HCT116 (cell line): ENCODE measurements around the gene CDC42EP3.

Experiments used
- CBX3 ChIP-seq: IDR thresholded peaks from 2 replicates; pipeline ENCODE4 v1.6.1; 2012; ENCODE audit warnings: low read depth
- EZH2 ChIP-seq: fragments of 200-600 bp; sonication (generic); IDR thresholded peaks from 2 replicates; pipeline ENCODE4 v1.6.1; 2017; ENCODE audit warnings: antibody characterized with exemption, mixed run types
- EZH2phosphoT487 ChIP-seq: fragments of 200-600 bp; IDR thresholded peaks from 2 replicates; pipeline ENCODE4 v1.6.1; 2018; ENCODE audit warnings: antibody characterized with exemption, borderline replicate concordance
- FOSL1 ChIP-seq: IDR thresholded peaks from 2 replicates; pipeline ENCODE4 v1.6.1; 2012; ENCODE audit warnings: low read depth
- POLR2A ChIP-seq: IDR thresholded peaks from 2 replicates; pipeline ENCODE4 v1.7.0; 2011; ENCODE audit warnings: borderline replicate concordance; ENCODE audit not compliant: insufficient read depth, insufficient read length; ENCODE audit errors: extremely low read depth
- POLR2AphosphoS5 ChIP-seq: IDR thresholded peaks from 2 replicates; pipeline ENCODE4 v1.6.1; 2011; ENCODE audit warnings: mild to moderate bottlenecking, low read depth, low read length, moderate library complexity
- RAD21 ChIP-seq: IDR thresholded peaks from 2 replicates; pipeline ENCODE4 v1.6.1; 2012; ENCODE audit warnings: low read depth, mild to moderate bottlenecking
- REST ChIP-seq: IDR thresholded peaks from 2 replicates; pipeline ENCODE4 v1.6.1; 2012; ENCODE audit warnings: low read depth
- SIN3A ChIP-seq: IDR thresholded peaks from 2 replicates; pipeline ENCODE4 v1.6.1; 2012; ENCODE audit warnings: low read depth
- TCF7L2 ChIP-seq: IDR thresholded peaks from 2 replicates; pipeline ENCODE4 v1.7.0; 2011; ENCODE audit warnings: borderline replicate concordance, inconsistent platforms; ENCODE audit not compliant: insufficient read depth, insufficient read length; ENCODE audit errors: extremely low read depth
- TF ChIP-seq, protein P1 (sequence below), 3 experiments: fragments of 200-600 bp in 1 of 3; sonication (generic) in 1 of 3; IDR thresholded peaks in 2 of 3; conservative IDR thresholded peaks in 1 of 3; 2 replicates each; pipeline ENCODE4 v1.5.1; 2012 to 2017; ENCODE audit warnings: low read depth in 2 of 3, low read length in 2 of 3, antibody characterized with exemption in 1 of 3, borderline replicate concordance in 1 of 3, control low read depth in 1 of 3, mild to moderate bottlenecking in 1 of 3, mixed read lengths in 1 of 3, mixed run types in 1 of 3, moderate library complexity in 1 of 3; ENCODE audit not compliant: insufficient read depth in 1 of 3

DNA sequence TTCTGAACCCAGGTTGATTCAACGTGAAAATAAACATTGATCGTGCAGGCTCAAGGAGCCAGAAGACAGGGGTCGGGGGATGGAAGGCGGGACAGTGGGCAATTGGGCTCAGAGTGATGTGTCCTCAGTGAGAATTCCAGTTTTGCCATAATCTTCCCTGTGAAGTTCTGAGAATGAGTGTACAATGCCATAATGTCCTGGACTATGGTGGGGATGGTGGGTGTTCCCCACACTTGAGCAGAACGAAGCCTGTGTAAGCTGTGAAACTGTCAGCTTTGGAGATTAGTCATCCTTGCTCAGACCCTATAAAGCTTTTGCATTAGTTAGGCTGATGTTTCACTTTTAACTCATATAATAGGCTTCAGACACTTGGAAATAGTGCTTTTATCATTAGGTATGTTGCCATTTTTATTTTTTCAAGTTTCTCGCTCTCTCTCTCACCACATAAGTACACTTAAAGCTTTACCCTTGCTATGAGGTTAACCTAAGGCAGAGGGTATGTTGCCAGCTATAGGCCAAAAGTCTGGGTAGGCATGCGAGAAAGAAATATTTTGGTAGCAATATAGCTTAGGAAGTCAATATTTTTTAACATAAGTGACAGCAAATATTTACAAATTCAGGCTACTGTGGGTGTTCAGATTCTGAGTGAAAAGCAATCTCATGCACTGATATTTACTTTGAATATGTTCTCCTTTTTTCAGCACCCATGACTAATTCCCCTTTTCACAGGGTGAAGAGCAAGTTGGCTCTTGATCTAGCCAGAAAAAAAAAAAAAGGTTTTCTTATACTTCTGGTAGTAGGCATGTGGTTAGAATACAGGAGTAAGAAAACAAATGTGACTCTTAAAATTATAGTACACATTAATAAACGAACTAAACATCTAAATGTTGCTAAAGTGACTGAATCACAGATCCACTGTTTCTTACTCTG, 47.2 kb downstream of the CDC42EP3 start:
- TF ChIP-seq REST (no peak), TCF7L2 (no peak), FOSL1 (no peak), CBX3 (no peak), POLR2A (no peak), RAD21 (no peak), EZH2 (no peak), EZH2phosphoT487 (no peak), POLR2AphosphoS5 (no peak), SIN3A (no peak)
- TF ChIP-seq, protein P1, sequence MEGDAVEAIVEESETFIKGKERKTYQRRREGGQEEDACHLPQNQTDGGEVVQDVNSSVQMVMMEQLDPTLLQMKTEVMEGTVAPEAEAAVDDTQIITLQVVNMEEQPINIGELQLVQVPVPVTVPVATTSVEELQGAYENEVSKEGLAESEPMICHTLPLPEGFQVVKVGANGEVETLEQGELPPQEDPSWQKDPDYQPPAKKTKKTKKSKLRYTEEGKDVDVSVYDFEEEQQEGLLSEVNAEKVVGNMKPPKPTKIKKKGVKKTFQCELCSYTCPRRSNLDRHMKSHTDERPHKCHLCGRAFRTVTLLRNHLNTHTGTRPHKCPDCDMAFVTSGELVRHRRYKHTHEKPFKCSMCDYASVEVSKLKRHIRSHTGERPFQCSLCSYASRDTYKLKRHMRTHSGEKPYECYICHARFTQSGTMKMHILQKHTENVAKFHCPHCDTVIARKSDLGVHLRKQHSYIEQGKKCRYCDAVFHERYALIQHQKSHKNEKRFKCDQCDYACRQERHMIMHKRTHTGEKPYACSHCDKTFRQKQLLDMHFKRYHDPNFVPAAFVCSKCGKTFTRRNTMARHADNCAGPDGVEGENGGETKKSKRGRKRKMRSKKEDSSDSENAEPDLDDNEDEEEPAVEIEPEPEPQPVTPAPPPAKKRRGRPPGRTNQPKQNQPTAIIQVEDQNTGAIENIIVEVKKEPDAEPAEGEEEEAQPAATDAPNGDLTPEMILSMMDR (IDR thresholded peaks at IDR 0.05 in 2 of 3, conservative IDR thresholded peaks at IDR 0.05 in 1 of 3; ENCODE audit: borderline replicate concordance in 1 of 3, insufficient read depth in 1 of 3, low read depth in 2 of 3, low read length in 2 of 3), result no peak
